Smooth muscle cell (in vitro differentiated cells): ENCODE results near the gene AKT2. TPM values are rescaled to one million over a fixed set of nuclear protein-coding genes. Genes with fewer than 3 reads are reported as not detected.

ENCODE experiments used
- DNase-seq: peaks from one replicate; lab custom pipeline; 2025; ENCODE audit not compliant: unreplicated experiment; lab: John Stamatoyannopoulos, UW
- H2AFZ ChIP-seq: fragments of 200-600 bp; sonication (generic); 2 replicates; pipeline ENCODE4 v1.6.0; 2016; ENCODE audit warnings: antibody characterized with exemption, low read depth, mild to moderate bottlenecking
- H3F3A ChIP-seq: fragments of 200-600 bp; sonication (generic); 2 replicates; pipeline ENCODE4 v1.6.0; 2017; ENCODE audit warnings: antibody characterized with exemption, low read depth
- H3K27ac ChIP-seq: fragments of 200-600 bp; sonication (generic); 2 replicates; pipeline ENCODE4 v1.5.1; 2016; ENCODE audit warnings: low read depth, mild to moderate bottlenecking
- H3K27me3 ChIP-seq: fragments of 200-600 bp; sonication (generic); 2 replicates; pipeline ENCODE4 v1.6.1; 2016; ENCODE audit warnings: low read depth, mild to moderate bottlenecking
- H3K36me3 ChIP-seq: fragments of 200-600 bp; sonication (generic); 2 replicates; pipeline ENCODE4 v1.5.1; 2016; ENCODE audit warnings: low read depth
- H3K4me1 ChIP-seq: fragments of 200-600 bp; sonication (generic); 2 replicates; pipeline ENCODE4 v1.5.1; 2016; ENCODE audit warnings: low read depth
- H3K4me2 ChIP-seq: fragments of 200-600 bp; sonication (generic); 2 replicates; pipeline ENCODE4 v1.6.0; 2016; ENCODE audit warnings: mild to moderate bottlenecking
- H3K4me3 ChIP-seq: fragments of 200-600 bp; sonication (generic); 2 replicates; pipeline ENCODE4 v1.5.1; 2016; ENCODE audit warnings: mild to moderate bottlenecking
- H3K79me2 ChIP-seq: fragments of 200-600 bp; sonication (generic); 2 replicates; pipeline ENCODE4 v1.6.0; 2016; ENCODE audit warnings: low read depth, mild to moderate bottlenecking
- H3K9ac ChIP-seq: fragments of 200-600 bp; sonication (generic); 2 replicates; pipeline ENCODE4 v1.6.0; 2016; ENCODE audit warnings: low read depth
- H3K9me3 ChIP-seq: fragments of 200-600 bp; sonication (generic); replicated peaks from 2 replicates; pipeline ENCODE4 v1.5.1; 2016; ENCODE audit warnings: low read depth
- H4K20me1 ChIP-seq: fragments of 200-600 bp; sonication (generic); 2 replicates; pipeline ENCODE4 v1.6.0; 2016; ENCODE audit warnings: low read depth
- CTCF ChIP-seq: fragments of 200-600 bp; sonication (generic); IDR thresholded peaks from 2 replicates; pipeline ENCODE4 v1.5.1; 2017; ENCODE audit warnings: borderline replicate concordance, mild to moderate bottlenecking, antibody characterized with exemption; ENCODE audit not compliant: insufficient read depth, poor library complexity, severe bottlenecking
- WGBS: methylation state at CpG from one replicate; pipeline ENCODE4 v1.1.7; 2016; ENCODE audit warnings: low lambda C conversion rate; 5-methylcytosine and 5-hydroxymethylcytosine counted together
- polyA plus RNA-seq: library from polyadenylated mRNA; unstranded; fragments of >200 nt; fragmentation: Nextera tagmentation; extraction: Ambion mirVana; gene quantifications from 2 replicates; pipeline ENCODE4 v1.2.1, GENCODE V29; 2016
- total RNA-seq: library from RNA; depleted of rRNA; stranded (reverse); fragments of >200 nt; gene quantifications from 2 replicates; pipeline ENCODE4 v1.2.3, GENCODE V29; 2014

AKT2 gene
- total and polyA plus RNA-seq, 2 experiments from 2014 or later = 26.6 to 62.6 TPM

- Histone ChIP-seq H3K4me3 (no peak overlapping the region), H3K27me3 (no peaks in the 10 kb centered on the region), H3F3A (peaks cover 2% of the 10 kb centered on the region), H4K20me1 (peaks cover 78% of the 10 kb centered on the region), H3K9ac (no peak overlapping the region), H3K79me2 (peaks cover 94% of the 10 kb centered on the region), H3K27ac (no peak overlapping the region), H3K4me1 (peaks cover 7% of the 10 kb centered on the region), H2AFZ (no peak overlapping the region), H3K4me2 (no peak overlapping the region), H3K36me3 (no peaks in the 10 kb centered on the region), H3K9me3 (no peaks in the 10 kb centered on the region)
- 84% methylated on average over 10 of the region's 10 CpGs for WGBS
- TF ChIP-seq CTCF = no peak
- no peak for DNase-seq
These were observed 4.4 kb downstream of the AKT2 start for GRCh38 chr19:40280608-40281221.

- Histone ChIP-seq H3K79me2 (peaks cover 97% of the 10 kb centered on the region), H3F3A (no peaks in the 10 kb centered on the region), H3K27ac (no peak overlapping the region), H3K4me2 (no peak overlapping the region), H2AFZ (no peak overlapping the region), H3K9me3 (no peaks in the 10 kb centered on the region), H3K27me3 (no peaks in the 10 kb centered on the region), H3K36me3 (no peaks in the 10 kb centered on the region), H4K20me1 (peaks cover 86% of the 10 kb centered on the region), H3K9ac (no peak overlapping the region), H3K4me1 (peaks cover 7% of the 10 kb centered on the region), H3K4me3 (no peak overlapping the region)
- TF ChIP-seq CTCF = no peak
- DNase-seq = no peak
- WGBS = 84% methylated on average over 17 of the region's 17 CpGs
These were observed 5.2 kb downstream of the AKT2 start for GRCh38 chr19:40279761-40280607.

GRCh38 chr19:40279120-40279551 lies 6.0 kb downstream of the AKT2 start:
- Histone ChIP-seq H3K27ac (no peak overlapping the region), H3K9ac (no peak overlapping the region), H3K79me2 (peaks cover 97% of the 10 kb centered on the region), H3K4me1 (peaks cover 5% of the 10 kb centered on the region), H3K4me2 (no peak overlapping the region), H2AFZ (no peak overlapping the region), H3K4me3 (no peak overlapping the region), H3K9me3 (no peaks in the 10 kb centered on the region), H3F3A (no peaks in the 10 kb centered on the region), H3K36me3 (no peaks in the 10 kb centered on the region), H3K27me3 (no peaks in the 10 kb centered on the region), H4K20me1 (peaks cover 93% of the 10 kb centered on the region)
- 74% methylated on average over 15 of the region's 15 CpGs for WGBS
- TF ChIP-seq CTCF = no peak
- peak; percentile 6 for DNase-seq
